GM12872 (cell line): ENCODE measurements around the gene DTD1.

Experiments used
- CTCF ChIP-seq: IDR thresholded peaks from 3 replicates; pipeline ENCODE4 v1.5.1; 2011; ENCODE audit warnings: low read depth, mild to moderate bottlenecking, low read length, moderate library complexity; ENCODE audit not compliant: insufficient read depth

DTD1 gene

DNA sequence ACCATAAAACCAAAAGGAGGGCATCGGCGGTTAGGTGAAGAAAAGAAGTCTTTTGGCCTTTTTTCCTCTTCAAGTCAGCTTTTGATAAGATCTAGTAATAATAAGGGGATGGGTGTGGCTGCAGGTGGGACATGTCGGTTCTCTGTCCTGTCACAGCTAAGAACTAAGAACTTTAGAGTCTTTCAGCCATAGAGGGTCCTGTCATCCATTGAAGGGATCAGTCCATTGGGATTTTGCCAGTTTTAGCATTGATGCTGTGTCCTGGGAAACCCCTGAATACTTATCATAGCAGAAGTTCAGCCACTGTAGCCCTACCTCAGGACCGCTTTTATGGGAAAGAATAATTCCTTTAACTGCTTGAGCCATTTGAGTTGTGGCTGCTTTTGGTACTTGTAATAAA, 207.5 kb downstream of the DTD1 start:
- no peak for TF ChIP-seq CTCF

GRCh38 chr20:18796282-18796833, 208.5 kb downstream of the DTD1 start:
- no peak for TF ChIP-seq CTCF

- no peak for TF ChIP-seq CTCF
These were observed 213.7 kb downstream of the DTD1 start for GRCh38 chr20:18801516-18801915.

- no peak for TF ChIP-seq CTCF
These were observed 214.3 kb downstream of the DTD1 start for GRCh38 chr20:18802012-18802634.

DNA sequence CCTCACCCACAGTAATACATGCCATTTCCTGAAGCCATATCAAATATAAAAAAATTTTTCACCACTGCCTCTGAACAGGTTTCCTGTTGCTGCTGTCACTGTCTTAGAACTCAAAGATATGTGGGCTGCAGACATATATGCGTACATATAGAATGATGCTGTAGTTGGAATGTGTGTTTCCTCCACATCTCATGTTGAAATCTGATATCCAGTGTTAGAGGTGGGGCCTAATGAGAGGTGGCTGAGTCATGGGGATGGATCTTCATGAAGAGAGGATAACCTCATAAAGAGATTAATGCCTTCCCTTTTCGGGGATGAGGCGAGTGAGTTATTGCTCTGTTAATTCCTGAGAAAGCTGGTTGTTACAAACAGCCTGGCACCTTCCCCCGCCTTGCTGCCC, 218.0 kb downstream of the DTD1 start:
- no peak for TF ChIP-seq CTCF

- TF ChIP-seq CTCF = no peak
These were observed 220.9 kb downstream of the DTD1 start for GRCh38 chr20:18808712-18809111.

DNA sequence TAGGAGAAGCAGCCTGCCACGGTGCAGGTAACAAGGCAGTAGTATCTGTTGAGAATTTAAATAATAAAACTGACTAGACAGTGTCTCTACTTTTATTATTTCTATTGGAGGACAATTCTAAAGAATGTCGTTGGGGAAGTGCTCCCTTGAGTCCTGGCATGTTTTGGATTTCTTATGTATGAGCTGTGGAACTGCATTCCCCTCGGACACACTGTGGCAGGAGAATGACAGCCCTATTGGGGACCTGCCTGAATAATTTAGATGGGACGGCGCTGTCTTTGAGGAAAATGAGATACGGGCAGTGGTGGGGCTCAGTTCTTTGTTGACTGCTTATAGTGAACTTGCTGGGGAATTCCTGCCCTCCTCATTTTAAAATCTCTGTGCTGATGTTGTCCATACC, 223.3 kb downstream of the DTD1 start:
- no peak for TF ChIP-seq CTCF

DNA sequence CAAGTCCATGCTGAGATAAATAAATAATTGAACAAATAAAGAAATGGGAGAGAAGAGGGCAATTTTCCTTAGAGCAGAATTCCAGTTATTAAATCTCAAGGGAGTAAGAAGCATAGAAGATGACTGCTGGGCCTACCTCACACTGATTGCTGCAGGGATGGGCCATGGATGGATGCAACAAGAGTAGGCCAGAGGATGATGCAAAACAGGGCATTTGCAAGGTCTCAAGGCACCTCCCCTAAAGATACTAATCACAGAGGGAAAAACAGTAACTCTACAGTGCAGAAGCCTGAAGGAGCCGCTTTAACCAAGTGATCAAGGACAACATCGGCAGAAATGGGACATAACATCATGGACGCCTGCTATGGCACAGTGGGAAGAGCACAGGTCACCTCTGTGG, 224.1 kb downstream of the DTD1 start:
- TF ChIP-seq CTCF = no peak
